Kidney (tissue), 14 donors: ENCODE data around the gene MATN4. TPM values are rescaled to one million over a fixed set of nuclear protein-coding genes. Genes with fewer than 3 reads are reported as not detected.

ENCODE experiments used
- DNase-seq, 5 donors: peaks; one replicate each; pipeline ENCODE4 v3.0.0-alpha.2; 2013 to 2020
- FAIRE-seq: peaks from 2 replicates; lab custom pipeline; 2012; peaks lifted over from hg19 to GRCh38; lab: Jason Lieb, UNC
- H3K27ac ChIP-seq, 2 donors: one replicate each; pipeline ENCODE4 v1.7.0; 2013; ENCODE audit warnings: low read depth in 2 of 2, low read length in 2 of 2, inconsistent platforms in 1 of 2
- H3K27me3 ChIP-seq: one replicate; pipeline ENCODE4 v1.7.1; 2013; ENCODE audit warnings: low read length, inconsistent platforms; ENCODE audit not compliant: control insufficient read depth, insufficient read depth
- H3K36me3 ChIP-seq, 3 donors: one replicate each; pipeline versions ENCODE4 v1.7.0 to v1.7.1; 2013; ENCODE audit warnings: low read length in 3 of 3, control low read depth in 1 of 3, inconsistent platforms in 1 of 3; ENCODE audit not compliant: insufficient read depth in 3 of 3, control insufficient read depth in 2 of 3
- H3K4me1 ChIP-seq, 3 donors: one replicate each; pipeline versions ENCODE4 v1.7.0 to v1.7.1; 2013; ENCODE audit warnings: low read length in 3 of 3, inconsistent platforms in 1 of 3, low read depth in 1 of 3; ENCODE audit not compliant: control insufficient read depth in 2 of 3, insufficient read depth in 2 of 3
- H3K4me3 ChIP-seq, 3 donors: one replicate each; pipeline versions ENCODE4 v1.7.0 to v1.8.1; 2013; ENCODE audit warnings: low read length in 3 of 3, control low read depth in 1 of 3, inconsistent platforms in 1 of 3
- H3K9ac ChIP-seq, 3 donors: one replicate each; pipeline versions ENCODE4 v1.7.0 to v1.7.1; 2013; ENCODE audit warnings: low read length in 3 of 3, control low read depth in 1 of 3, inconsistent platforms in 1 of 3
- H3K9me3 ChIP-seq, 3 donors: one replicate each; pipeline versions ENCODE4 v1.7.0 to v1.7.1; 2013; ENCODE audit warnings: low read length in 3 of 3, control low read depth in 1 of 3, inconsistent platforms in 1 of 3; ENCODE audit not compliant: control insufficient read depth in 2 of 3, insufficient read depth in 1 of 3
- intact Hi-C: fragments of 100-400 bp; cut with DNase I; formaldehyde crosslinking; loops from one replicate; pipeline ENCODE4 v1.11.1; 2022
- polyA plus RNA-seq: library from polyadenylated mRNA; stranded (reverse); fragments of 350-450 nt; fragmentation: Illumina TruSeq; extraction: RNeasy Lipid Tissue Mini Kit (QIAGEN cat#74804); gene quantifications from one replicate; pipeline ENCODE4 v1.2.3, GENCODE V29; 2014; ENCODE audit warnings: low read depth, low replicate concordance; ENCODE audit not compliant: insufficient read depth
- total RNA-seq: library from RNA; stranded (reverse); fragmentation: NEBNext Ultra II Directional; extraction: Animal tissue kit (Norgen Biotek cat#: 25700); gene quantifications from one replicate; pipeline ENCODE4 v1.2.1, GENCODE V29; 2021
- TF ChIP-seq, protein P1 (sequence below): IDR thresholded peaks from 3 replicates; pipeline ENCODE4 v1.5.1; 2012; ENCODE audit warnings: mild to moderate bottlenecking, moderate library complexity, borderline replicate concordance; ENCODE audit not compliant: insufficient read depth; ENCODE audit errors: extremely low read depth
- donor health status: control.
- donor health status: control.
- donor health status: control.
- donor health status: control.
- donor health status: control.
- donor health status: DM: yes; HTN: yes; CAD: no.
- donor health status: Normal renal cell carcinoma (clear cell type).

Gene MATN4
- total and polyA plus RNA-seq, 2 donors from 2014 or later = 0.19 TPM

GRCh38 chr20:45318948-45319347, 10.8 kb upstream of the MATN4 start:
- H3K9ac ChIP-seq = no peak overlapping the region
- no peaks in the 10 kb centered on the region for H3K4me1 ChIP-seq
- DNase-seq = peak in 1 of 5 donors; percentile 26
- FAIRE-seq = no peak
- no peaks in the 10 kb centered on the region for H3K9me3 ChIP-seq
- H3K4me3 ChIP-seq = no peak overlapping the region
- TF ChIP-seq, protein P1, sequence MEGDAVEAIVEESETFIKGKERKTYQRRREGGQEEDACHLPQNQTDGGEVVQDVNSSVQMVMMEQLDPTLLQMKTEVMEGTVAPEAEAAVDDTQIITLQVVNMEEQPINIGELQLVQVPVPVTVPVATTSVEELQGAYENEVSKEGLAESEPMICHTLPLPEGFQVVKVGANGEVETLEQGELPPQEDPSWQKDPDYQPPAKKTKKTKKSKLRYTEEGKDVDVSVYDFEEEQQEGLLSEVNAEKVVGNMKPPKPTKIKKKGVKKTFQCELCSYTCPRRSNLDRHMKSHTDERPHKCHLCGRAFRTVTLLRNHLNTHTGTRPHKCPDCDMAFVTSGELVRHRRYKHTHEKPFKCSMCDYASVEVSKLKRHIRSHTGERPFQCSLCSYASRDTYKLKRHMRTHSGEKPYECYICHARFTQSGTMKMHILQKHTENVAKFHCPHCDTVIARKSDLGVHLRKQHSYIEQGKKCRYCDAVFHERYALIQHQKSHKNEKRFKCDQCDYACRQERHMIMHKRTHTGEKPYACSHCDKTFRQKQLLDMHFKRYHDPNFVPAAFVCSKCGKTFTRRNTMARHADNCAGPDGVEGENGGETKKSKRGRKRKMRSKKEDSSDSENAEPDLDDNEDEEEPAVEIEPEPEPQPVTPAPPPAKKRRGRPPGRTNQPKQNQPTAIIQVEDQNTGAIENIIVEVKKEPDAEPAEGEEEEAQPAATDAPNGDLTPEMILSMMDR = no peak
- intact Hi-C loops = loop anchor here (10.0 kb wide), 1 partner anchor 456 kb away; no protein-coding TSS in a partner anchor
- no peak overlapping the region for H3K27ac ChIP-seq
- peaks cover 7% of the 10 kb centered on the region for H3K27me3 ChIP-seq
- no peaks in the 10 kb centered on the region for H3K36me3 ChIP-seq

DNA sequence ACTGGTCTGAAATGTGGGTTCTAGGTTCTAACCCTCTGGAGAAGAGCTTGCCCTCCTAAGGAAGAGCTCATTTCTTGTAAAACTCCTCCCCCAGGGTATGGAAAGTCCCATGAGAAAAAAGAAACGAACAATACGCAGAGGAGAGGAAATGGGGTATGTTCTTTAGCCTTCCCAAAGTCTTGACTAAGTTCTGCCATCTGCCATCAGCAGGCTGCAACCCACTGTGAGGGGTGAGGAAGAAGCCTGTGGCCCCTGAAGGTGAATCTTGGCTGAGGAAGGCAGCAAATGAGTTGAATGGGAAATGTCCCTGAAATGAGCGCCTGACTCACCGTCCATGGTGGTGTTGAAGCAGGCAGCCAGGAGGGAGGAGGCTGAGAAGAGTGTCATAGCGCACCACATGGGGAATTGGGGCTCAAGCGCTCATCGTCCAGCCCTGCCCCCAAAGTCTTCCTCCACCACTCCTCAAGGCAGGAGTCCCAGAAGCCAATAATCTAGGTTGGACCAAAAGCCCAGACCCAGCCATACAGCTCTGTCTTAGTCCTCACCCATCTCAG, 10.4 kb upstream of the MATN4 start:
- no peak for FAIRE-seq
- no peaks in the 10 kb centered on the region for H3K4me1 ChIP-seq
- intact Hi-C loops = loop anchor here (10.0 kb wide), 1 partner anchor 456 kb away; no protein-coding TSS in a partner anchor

GRCh38 chr20:45317826-45318225, 9.7 kb upstream of the MATN4 start:
- Histone ChIP-seq H3K36me3 (no peaks in the 10 kb centered on the region), H3K4me1 (no peaks in the 10 kb centered on the region), H3K27me3 (peaks cover 7% of the 10 kb centered on the region), H3K9ac (no peak overlapping the region), H3K27ac (no peak overlapping the region), H3K9me3 (no peaks in the 10 kb centered on the region), H3K4me3 (no peak overlapping the region)
- DNase-seq (peak in 1 of 5 donors; percentile 16), FAIRE-seq (no peak)
- TF ChIP-seq, protein P1 = no peak
- intact Hi-C loops = loop anchor here (10.0 kb wide), 1 partner anchor 457 kb away; no protein-coding TSS in a partner anchor

More for the DNA sequence above, 10.4 kb upstream of the MATN4 start:
- Histone ChIP-seq H3K27me3 (peaks cover 7% of the 10 kb centered on the region), H3K9ac (no peak overlapping the region), H3K36me3 (no peaks in the 10 kb centered on the region), H3K27ac (no peak overlapping the region), H3K9me3 (no peaks in the 10 kb centered on the region), H3K4me3 (no peak overlapping the region)
- peak in 1 of 5 donors; percentile 15 for DNase-seq
- TF ChIP-seq, protein P1 = no peak
